HG03439 (cell line): ENCODE data around the gene DAB2IP.
"Not testable (repeated sequence)": the region's sequence is repeated elsewhere in the genome, so short reads cannot be mapped to it uniquely, and the experiment has no call there.

ENCODE experiments used
- ATAC-seq: cut with Tn5 transposase; IDR thresholded peaks from one replicate; pipeline ENCODE4 v1.9.1; 2021; ENCODE audit warnings: mild to moderate bottlenecking, moderate library complexity; ENCODE audit not compliant: unreplicated experiment

The DAB2IP gene

GRCh38 chr9:121741228-121741918, 89.9 kb downstream of the DAB2IP start:
- ATAC-seq = no peak

- ATAC-seq = not testable (repeated sequence)
These were observed 90.5 kb downstream of the DAB2IP start for GRCh38 chr9:121741919-121742283.

DNA sequence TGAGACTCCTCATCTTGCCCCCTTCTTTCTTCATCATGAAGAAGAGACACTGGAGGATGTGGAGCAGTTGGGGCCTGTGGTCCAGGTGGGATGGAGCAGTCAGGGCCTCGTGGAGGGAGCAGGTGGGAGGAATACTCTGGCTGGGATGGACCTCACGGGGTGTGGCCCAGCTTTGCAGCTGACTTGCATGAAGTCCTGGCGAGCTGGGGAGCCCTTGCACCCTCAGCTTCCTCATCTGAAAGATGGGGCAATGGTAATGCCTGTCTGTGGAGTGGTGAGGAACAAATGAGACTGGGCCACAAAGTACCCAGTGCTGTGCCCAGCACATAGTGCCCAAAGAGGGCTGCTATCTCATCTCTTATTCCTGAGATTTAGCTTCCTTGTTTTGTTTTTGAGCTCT, 91.5 kb downstream of the DAB2IP start:
- no peak for ATAC-seq

GRCh38 chr9:121743441-121744001, 92.1 kb downstream of the DAB2IP start:
- ATAC-seq = no peak

GRCh38 chr9:121744002-121744686, 92.7 kb downstream of the DAB2IP start:
- ATAC-seq = no peak

DNA sequence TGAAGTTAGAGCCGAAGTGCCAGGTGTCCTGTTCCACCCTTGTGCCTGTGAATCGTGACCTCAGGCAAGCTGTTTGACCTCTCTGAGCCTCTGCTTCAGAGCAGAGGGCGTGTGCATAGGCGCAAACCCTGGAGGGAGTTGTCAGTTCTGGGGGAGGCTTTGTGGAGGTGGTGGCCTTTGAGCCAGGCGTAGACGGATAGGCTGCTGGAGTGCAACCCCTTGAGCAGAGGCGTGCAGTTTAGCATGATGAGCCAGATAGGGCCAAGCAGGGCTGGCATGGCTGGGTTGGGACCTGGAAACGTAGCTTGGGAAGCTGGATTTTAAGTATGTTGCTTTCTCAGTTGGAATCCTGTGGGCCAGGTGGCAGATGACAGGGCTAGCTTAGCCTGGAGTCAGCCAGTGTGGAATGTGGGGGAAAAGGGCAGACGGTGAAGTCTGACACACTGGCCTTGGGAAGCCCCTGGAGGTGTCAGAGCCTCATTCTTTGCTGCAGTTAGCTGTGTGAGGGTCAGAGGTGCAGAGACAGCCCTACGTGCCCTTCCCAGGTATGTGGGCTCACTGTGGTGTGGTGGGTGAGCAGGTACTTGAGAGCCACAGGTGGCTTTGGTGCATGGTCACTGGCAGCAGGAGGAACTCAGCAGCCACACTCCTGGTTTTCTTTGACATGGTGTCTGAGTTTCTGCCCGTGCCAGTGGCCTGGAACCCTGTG, 93.4 kb downstream of the DAB2IP start:
- no peak for ATAC-seq

DNA sequence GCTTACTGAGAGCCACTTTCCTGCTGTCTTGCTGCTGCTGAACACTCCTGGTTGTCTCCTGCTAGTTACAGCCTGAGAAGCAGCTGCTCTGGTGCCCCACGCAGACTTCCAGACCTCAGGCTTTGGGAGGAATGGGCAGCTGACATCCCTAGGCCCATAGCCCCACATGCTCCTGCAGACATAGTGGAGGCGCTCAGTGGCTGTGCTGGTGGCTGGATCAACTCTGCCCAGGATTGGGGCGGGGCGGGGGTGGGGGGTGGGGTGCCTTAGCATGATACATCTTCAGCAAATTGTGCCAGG, 93.9 kb downstream of the DAB2IP start:
- ATAC-seq = no peak

GRCh38 chr9:121746411-121746810, 95.0 kb downstream of the DAB2IP start:
- no peak for ATAC-seq

GRCh38 chr9:121746866-121747265, 95.4 kb downstream of the DAB2IP start:
- no peak for ATAC-seq

- ATAC-seq = no peak
These were observed 96.6 kb downstream of the DAB2IP start for GRCh38 chr9:121748074-121748473.

GRCh38 chr9:121748727-121749423, 97.4 kb downstream of the DAB2IP start:
- no peak for ATAC-seq

DNA sequence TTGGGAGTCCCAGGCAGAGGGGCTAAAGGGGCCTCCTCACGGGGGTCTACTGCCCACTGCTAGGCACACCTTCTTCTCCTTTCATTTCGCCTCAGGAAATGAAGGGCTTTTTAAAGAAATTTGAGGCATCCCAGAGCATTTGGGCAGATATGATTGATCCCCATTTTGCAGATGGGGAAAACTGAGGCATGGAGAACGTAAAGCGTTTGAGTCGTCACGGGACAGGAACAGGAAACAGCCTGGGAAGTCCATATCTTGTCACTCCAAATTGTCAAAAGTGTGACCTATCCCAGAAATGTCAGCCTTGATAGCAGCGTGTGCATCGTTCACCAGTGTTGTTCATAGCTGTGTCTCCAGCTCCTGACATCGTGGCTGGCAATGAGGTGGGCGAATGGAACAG, 98.2 kb downstream of the DAB2IP start:
- ATAC-seq = no peak

DNA sequence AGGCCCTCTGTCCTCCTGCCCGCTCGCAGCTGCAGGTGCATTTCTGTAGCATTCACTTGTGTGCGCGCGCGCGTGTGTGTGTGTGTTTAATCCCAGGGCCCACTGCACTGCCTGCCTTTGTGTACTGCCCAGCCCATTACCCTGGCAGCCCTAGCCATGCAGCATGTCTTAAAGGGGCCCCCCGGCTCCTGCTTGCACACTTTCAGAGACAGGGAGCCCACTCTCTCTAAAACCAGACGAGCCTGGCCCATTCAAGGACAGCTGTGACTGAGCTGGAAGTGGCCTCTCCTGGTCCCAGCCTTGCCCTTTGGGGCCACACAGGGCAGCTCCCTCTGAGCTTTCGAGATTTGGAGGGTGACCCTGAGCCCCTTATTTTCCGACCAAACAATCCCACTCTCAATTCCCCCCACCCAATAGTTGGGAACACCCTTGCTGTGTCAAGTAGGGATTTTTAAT, 98.9 kb downstream of the DAB2IP start:
- no peak for ATAC-seq

GRCh38 chr9:121750715-121751623, 99.5 kb downstream of the DAB2IP start:
- no peak for ATAC-seq

DNA sequence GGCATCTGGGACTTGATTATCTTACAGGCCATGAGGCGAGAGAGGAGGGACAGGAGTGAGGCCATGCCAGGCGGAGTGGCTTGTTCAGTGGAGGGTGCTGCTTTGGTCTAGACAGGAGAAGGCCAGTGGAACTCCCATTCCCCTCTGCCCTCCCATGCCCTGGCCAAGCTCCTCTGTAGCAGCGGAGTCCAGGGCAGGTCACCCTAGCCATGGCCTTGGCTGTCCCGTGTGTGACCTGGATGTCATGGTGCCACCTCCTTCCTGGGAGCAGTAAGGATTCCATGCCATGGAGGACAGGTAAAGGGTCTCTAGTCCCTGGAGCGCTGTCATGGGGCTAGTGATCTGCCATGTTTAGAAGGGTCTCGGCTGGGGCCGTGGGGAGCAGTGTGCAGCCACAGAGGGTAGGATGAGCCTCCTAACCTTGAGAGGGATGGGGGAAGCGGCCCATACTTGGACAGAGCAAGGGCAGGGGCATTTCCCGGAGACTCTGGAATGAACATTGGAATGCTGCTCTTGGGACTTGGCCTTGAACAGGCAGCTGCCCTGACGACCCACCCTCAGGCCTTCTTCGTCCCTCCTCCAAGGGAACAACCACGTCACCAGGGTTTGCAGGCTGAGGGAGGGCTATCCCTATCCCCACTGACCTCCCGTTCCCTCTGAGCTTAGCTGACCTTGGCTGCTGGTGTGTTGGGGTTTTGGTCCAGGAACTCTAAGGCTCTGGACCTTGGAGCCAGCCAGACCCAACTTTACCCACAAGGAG, 100.4 kb downstream of the DAB2IP start:
- no peak for ATAC-seq

GRCh38 chr9:121752929-121753328, 101.5 kb downstream of the DAB2IP start:
- no peak for ATAC-seq

GRCh38 chr9:121753802-121754654, 102.6 kb downstream of the DAB2IP start:
- ATAC-seq = no peak

DNA sequence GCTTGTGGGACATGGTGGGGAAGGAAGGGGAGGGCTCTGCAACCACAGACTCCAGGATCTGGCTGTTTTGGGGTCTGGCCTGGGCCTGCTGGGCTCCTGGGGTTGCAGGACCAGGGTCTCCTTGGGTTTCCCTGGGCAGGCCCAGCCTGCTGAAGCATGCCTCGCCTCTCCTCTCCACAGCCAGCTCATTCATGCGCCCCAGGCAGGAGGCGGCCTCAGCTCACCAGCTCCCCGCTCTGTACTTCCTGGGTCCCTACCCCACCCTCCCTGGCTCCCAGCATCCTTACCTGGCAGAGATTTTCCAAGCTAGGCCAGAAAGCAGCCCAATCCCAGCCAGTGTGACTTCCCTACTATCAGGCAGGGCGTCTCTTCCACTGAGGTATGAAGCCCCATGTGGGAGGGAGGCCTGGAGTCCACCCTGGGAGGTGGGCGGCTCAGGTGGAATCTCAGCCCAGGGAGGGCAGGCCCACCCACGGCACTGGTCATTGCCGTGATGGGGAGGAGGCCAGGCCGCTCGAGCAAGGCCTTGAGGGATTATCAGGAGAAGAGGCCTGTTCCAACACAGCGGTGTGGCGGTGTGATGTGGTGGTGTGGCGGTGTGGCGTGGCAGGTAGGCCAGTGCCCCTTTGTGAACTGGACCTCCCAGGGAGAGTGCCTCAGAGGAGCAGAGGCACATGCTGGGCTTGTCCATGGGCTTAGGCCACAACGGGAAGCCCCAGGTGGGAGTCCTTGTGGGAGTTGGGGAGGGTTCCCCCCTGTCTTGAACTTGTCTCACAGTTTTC, 103.4 kb downstream of the DAB2IP start:
- ATAC-seq = no peak
